ENCODE measurements around the gene WNT1. TPM values are rescaled to one million over a fixed set of nuclear protein-coding genes. Genes with fewer than 3 reads are reported as not detected.

Gene WNT1
- total and polyA plus RNA-seq, 2 donors (not counting 3 experiments of a cell fraction or from before 2014, with no cell fraction given), result not detected

GRCh38 chr12:48943221-48943620 is 34.9 kb upstream of the WNT1 start:
- no TSS peak for BruUV-seq (replicated peaks)
- CTCF ChIA-PET, result interaction anchor here (1.4 to 2.8 kb wide), 3 partner anchors 35 to 90 kb away, joined by 3 to 9 read pairs (median 4); partner anchors contain the start of gene WNT1
- POLR2A ChIA-PET, result no interaction called here
- no peaks in the 10 kb centered on the region for H3K9me3 ChIP-seq (replicated peaks; ENCODE audit: control insufficient read depth, insufficient read depth, low read length)
- dilution Hi-C loops (cut with MboI; ENCODE audit: extremely low pct_ligation_motif_present, low sequenced_read_pairs), result no loop called here
- FAIRE-seq (no peak), DNase-seq (ENCODE audit: low read depth, low spot score) (no peak)
- no peaks in the 10 kb centered on the region for H3K9me1 ChIP-seq (replicated peaks; ENCODE audit: control insufficient read depth, extremely low read depth, insufficient read depth, low read length)
- intact Hi-C loops (cut with micrococcal nuclease), result no loop called here
- no peak overlapping the region for H3K4me2 ChIP-seq (ENCODE audit: insufficient read depth, low read length)
- H3K4me3 ChIP-seq (replicated peaks in 1 of 3; ENCODE audit: insufficient read depth in 1 of 3, low read depth in 1 of 3, low read length in 3 of 3), result no peak overlapping the region
- H3K9ac ChIP-seq (replicated peaks; ENCODE audit: extremely low read depth, insufficient read depth, low read length), result no peak overlapping the region
- no peaks in the 10 kb centered on the region for H3K4me1 ChIP-seq (ENCODE audit: control insufficient read depth, extremely low read depth, insufficient read depth, low read length)
- H3K79me2 ChIP-seq (ENCODE audit: control insufficient read depth, insufficient read depth, low read length), result peaks cover 48% of the 10 kb centered on the region
- H3K27ac ChIP-seq (ENCODE audit: insufficient read depth, low read depth, low read length), result no peak overlapping the region
- TF ChIP-seq JUN (IDR thresholded peaks at IDR 0.05; ENCODE audit: borderline replicate concordance, insufficient read depth, insufficient read length, low read depth) (no peak), CTCF (IDR thresholded peaks at IDR 0.05; ENCODE audit: extremely low read depth in 1 of 2, insufficient read depth in 1 of 2, low read depth in 1 of 2, low read length in 2 of 2) (no peak), MYC (IDR thresholded peaks at IDR 0.05; ENCODE audit: low read depth, low read length) (no peak), EZH2 (IDR thresholded peaks at IDR 0.05; ENCODE audit: borderline replicate concordance, low read depth, low read length, severe bottlenecking) (no peak), POLR2AphosphoS5 (IDR thresholded peaks at IDR 0.05; ENCODE audit: insufficient read depth, low read depth, low read length) (no peak), POLR2A (IDR thresholded peaks at IDR 0.05; ENCODE audit: low read depth, low read length) (no peak), GATA2 (IDR thresholded peaks at IDR 0.05; ENCODE audit: insufficient read depth, insufficient read length, low read depth, low read length) (no peak), MAX (IDR thresholded peaks at IDR 0.05; ENCODE audit: insufficient read depth, insufficient read length) (no peak), FOS (IDR thresholded peaks at IDR 0.05; ENCODE audit: borderline replicate concordance, insufficient read depth, low read length) (no peak)
- peaks cover 14% of the 10 kb centered on the region for H4K20me1 ChIP-seq (replicated peaks; ENCODE audit: control insufficient read depth, extremely low read depth, insufficient read depth, low read length)
- no peaks in the 10 kb centered on the region for H3K27me3 ChIP-seq (ENCODE audit: control insufficient read depth in 2 of 2, insufficient read depth in 2 of 2, low read length in 2 of 2)
- no peak overlapping the region for H2AFZ ChIP-seq (ENCODE audit: low read depth, low read length)
- H3K36me3 ChIP-seq (ENCODE audit: control insufficient read depth in 2 of 2, extremely low read depth in 1 of 2, insufficient read depth in 2 of 2, low read length in 2 of 2), result peaks cover 15 to 28% of the 10 kb centered on the region in 2 experiments

All from endothelial cell of umbilical vein (primary cell).